ENCODE data around the gene SLC34A3.

Gene SLC34A3

DNA sequence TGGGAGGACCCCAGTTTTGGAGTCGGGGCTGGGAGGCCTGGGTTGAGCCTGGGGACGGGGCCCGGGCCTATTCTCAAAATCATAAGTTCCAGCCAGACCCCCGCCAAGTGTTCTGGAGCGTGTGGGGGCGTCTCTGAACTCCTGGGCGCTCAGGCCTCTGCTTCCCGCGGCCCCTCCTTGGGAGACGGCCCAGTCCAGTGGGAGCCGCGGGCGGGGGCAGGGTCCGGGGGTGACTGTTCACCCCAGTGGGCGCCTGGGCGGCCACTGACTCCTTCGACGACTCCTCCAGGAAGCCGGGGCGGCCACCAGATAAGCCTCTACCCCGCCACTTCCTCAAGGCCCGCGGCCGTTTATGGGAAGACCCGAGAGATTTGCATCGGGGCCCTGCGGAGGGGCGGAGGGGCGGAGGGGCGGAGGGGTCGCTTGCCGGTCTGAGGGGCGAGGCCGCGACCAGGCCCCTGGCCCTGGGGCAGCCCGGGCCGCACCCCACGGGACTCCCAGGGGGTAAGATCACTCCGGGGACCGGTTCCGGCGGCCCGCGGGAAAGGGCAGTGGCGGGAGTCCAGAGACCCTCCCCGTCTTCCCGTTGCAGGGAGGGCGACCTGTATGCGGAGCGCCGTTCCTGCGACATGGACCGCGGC lies 47.5 kb downstream of the SLC34A3 start:
- no peak for DNase-seq

DNA sequence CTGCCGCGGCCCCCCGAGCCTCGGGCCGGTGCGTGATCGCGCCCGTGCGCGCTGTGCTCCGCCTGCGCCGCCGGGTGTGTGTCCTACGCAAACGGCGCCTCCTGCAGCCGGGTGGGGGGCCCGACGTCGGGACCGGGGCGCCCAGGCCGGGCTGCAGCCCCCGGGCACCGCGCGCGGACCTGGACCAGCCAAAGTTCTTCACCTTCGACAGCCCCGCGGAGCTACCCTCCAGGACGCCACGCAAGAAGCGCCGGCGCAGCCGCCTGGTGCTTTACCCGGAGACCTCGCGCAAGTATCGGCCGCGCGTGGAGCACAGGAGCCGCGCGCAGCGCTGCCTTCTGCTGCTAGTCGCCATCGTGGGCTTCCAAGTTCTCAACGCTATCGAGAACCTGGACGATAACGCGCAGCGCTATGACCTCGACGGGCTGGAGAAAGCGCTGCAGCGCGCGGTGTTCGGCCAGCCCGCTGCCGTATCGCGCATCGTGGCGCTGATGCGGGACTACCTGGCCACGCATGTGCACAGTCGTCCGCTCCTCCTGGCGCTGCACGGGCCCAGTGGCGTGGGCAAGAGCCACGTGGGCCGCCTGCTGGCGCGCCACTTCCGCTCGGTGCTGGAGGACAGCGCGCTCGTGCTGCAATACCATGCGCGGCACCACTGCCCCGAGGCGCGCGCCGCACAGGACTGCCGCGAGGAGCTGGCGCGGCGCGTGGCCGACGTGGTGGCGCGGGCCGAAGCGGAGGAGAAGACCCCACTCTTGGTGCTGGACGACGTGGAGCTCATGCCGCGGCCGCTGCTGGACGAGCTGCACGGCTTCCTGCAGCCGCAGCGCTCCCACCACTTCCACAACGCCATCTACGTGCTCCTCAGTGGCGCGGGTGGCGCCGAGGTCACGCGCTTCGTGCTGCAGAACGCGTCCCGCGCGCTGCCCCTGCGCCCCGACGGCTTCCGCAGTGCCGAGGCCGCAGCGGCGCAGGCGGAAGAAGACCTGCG lies 48.3 kb downstream of the SLC34A3 start:
- no peak for DNase-seq

DNA sequence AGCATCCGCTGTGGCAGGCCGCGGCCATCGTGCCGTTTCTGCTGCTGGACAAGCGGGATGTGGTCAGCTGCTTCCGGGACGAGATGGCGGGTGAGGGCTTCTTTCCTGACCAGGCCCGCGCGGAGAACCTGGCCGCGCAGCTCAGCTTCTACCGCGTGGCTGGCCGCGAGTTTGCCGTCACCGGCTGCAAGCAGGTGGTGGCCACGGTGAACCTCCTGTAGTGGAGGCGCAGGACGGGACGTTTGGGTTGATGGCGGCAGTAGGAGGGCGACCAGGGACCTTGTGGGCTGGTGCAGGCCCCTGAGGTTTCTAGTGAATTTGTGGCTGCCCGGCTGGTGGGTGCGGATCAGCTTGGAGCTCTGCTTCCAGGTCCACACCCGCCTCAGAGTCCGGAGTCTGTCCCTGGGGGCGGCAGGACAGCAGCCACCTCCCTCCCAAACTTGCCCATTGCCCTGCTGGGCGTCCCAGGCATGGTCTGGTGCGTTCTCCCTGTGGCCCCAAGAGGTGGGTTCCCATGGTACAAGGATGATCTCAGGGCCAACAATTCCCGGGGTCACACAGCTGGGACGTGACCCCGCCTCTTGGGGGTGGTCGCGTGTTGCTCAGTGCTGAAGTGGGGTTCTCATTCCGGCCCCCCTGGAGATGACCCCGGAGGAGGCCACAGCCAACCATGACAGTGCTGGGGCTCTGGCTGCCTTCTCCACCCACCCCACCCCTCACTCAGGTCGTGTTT lies 49.2 kb downstream of the SLC34A3 start:
- DNase-seq, result no peak

DNA sequence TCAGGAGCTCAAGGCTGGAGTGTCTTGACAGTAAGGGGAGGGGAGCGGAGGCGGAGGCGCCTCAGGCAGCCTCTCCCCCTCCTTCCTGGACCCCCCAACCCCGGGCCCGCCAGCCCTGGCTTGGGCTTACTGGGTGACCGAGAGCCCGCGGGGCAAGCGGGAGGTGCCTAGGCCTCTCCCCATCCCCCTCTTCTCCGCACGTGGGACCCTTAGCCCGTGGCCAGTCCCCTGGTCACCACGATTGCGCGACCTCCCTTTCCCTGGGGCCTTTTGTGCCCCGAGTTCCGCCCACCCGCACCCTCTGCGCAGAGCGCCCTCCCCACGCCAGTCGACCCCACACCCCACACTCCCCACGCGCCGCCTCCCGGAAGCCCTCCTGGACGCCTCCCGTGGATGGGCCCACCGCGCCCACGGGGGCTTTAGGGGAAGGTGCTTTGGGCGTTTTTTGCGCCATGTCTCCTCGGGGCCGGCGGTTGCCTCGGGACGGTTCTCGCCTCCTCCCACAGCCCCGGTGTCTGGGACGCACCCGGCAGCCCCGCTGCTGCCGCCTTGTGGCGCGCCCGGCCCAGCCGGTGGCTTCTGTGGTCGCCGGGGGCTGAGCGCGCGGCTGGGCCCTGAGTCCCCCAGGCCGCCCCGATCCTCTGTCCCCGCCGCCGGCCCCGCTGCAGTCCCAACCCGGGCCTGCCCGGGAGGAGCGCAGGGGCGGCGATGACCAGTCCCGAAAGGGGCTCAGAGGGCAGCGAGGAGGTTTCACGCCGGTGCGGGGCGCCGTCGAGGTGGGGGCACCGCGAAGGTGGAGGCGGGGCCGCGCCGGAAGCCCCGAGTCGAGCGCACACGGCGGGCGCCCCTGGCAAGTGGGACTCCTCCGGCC lies 50.0 kb downstream of the SLC34A3 start:
- no peak for DNase-seq

DNA sequence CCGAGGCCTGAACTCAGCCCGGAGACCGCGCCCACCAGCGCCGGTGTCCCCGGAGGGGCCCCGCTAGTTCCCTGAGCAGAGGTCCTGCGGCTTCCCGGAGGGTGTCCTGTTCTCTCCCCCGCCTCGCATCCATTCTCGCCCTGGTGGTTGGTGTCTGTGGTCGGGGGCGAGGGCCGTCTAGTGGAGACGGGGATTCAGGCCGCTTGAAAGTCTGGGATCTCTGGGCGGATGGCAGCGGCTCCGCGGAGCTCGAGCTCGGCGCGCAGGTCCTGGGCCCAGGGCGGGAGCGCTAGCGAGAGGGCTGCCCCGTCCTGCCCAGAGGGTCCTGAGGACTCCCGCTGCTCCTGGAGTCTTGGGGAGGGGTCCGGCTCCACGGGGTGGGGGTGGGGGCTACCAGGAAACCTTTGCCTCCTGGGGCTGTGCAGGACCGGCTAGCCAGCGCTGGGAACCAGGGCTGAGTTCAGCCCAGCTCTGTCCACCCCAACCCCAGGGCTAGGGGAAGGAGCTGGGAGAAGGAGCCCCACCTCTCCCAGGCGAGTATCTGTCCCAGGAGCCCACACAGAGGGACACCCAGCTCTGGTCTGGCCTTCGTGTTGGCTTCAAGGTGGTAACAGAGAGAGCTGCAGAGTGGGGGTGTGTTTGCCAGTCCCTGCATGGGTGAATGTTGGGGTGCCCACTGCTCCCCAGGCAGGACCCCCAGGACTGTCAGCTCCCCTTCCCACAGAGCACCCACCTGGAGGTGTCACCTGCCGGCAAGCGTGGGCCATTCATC lies 50.8 kb downstream of the SLC34A3 start:
- DNase-seq, result no peak
